SU-DHL-6 (cell line): Measurements from ENCODE around the gene VAPA.

Experiments used
- H2AFZ ChIP-seq: fragments of 200-600 bp; sonication (generic); 2 replicates; pipeline ENCODE4 v1.6.1; 2014; ENCODE audit warnings: low read depth, mild to moderate bottlenecking, moderate library complexity, mixed read lengths, antibody characterized with exemption, low read length; ENCODE audit not compliant: severe bottlenecking
- H3F3A ChIP-seq: fragments of 200-600 bp; shearing (Covaris generic); 2 replicates; pipeline ENCODE4 v1.6.0; 2016; ENCODE audit warnings: antibody characterized with exemption, mild to moderate bottlenecking; ENCODE audit not compliant: insufficient read depth
- H3K27ac ChIP-seq: fragments of 200-600 bp; sonication (generic); 2 replicates; pipeline ENCODE4 v1.5.1; 2016; ENCODE audit warnings: low read depth, mild to moderate bottlenecking, low read length, moderate library complexity, mixed read lengths
- H3K27me3 ChIP-seq: fragments of 200-600 bp; sonication (generic), shearing (Covaris generic); 2 replicates; pipeline ENCODE4 v1.6.0; 2014; ENCODE audit warnings: mild to moderate bottlenecking, low read length
- H3K36me3 ChIP-seq: fragments of 200-600 bp; sonication (generic); 2 replicates; pipeline ENCODE4 v1.6.1; 2014; ENCODE audit warnings: mild to moderate bottlenecking, low read length, mixed read lengths
- H3K4me2 ChIP-seq: fragments of 300-600, 200-600 bp; shearing (Covaris generic), sonication (generic); 2 replicates; pipeline ENCODE4 v1.6.0; 2014; ENCODE audit warnings: low read length, low read depth, mild to moderate bottlenecking; ENCODE audit not compliant: poor library complexity, severe bottlenecking
- H3K4me3 ChIP-seq: fragments of 200-600 bp; sonication (generic); 2 replicates; pipeline ENCODE4 v1.5.1; 2014; ENCODE audit warnings: antibody characterized with exemption, low read length, mild to moderate bottlenecking, mixed read lengths; ENCODE audit not compliant: insufficient read depth, poor library complexity, severe bottlenecking
- H3K79me2 ChIP-seq: fragments of 200-600 bp; sonication (generic); 2 replicates; pipeline ENCODE4 v1.6.1; 2014; ENCODE audit warnings: mild to moderate bottlenecking, low read length, moderate library complexity; ENCODE audit not compliant: insufficient read depth
- H3K9ac ChIP-seq: fragments of 200-600 bp; sonication (generic); 2 replicates; pipeline ENCODE4 v1.7.0; 2014; ENCODE audit warnings: mild to moderate bottlenecking, low read length
- H3K9me2 ChIP-seq: fragments of 200-600 bp; sonication (generic); replicated peaks from 2 replicates; pipeline ENCODE4 v1.6.1; 2014; ENCODE audit warnings: low read length; ENCODE audit not compliant: insufficient read depth
- H3K9me3 ChIP-seq: fragments of 200-600 bp; sonication (generic); 2 replicates; pipeline ENCODE4 v1.6.1; 2014; ENCODE audit warnings: low read length, mixed read lengths; ENCODE audit not compliant: insufficient read depth
- H4K20me1 ChIP-seq: fragments of 200-600 bp; sonication (generic); 2 replicates; pipeline ENCODE4 v1.6.1; 2014; ENCODE audit warnings: low read depth, mild to moderate bottlenecking, antibody characterized with exemption, low read length, moderate library complexity, mixed read lengths
- CTCF ChIP-seq: fragments of 200-600 bp; sonication (generic); IDR thresholded peaks from one replicate; pipeline ENCODE4 v1.5.1; 2017; ENCODE audit warnings: antibody characterized with exemption, mild to moderate bottlenecking, low read length, moderate library complexity; ENCODE audit not compliant: insufficient read depth, poor library complexity, severe bottlenecking
- EZH2phosphoT487 ChIP-seq: fragments of 200-600 bp; sonication (generic), shearing (Covaris generic); conservative IDR thresholded peaks from 2 replicates; pipeline ENCODE4 v1.6.1; 2018; ENCODE audit warnings: mild to moderate bottlenecking, antibody characterized with exemption, low read length, moderate library complexity, mixed read lengths

Gene VAPA

GRCh38 chr18:9982711-9983110 lies 68.9 kb downstream of the VAPA start:
- H3K27me3 ChIP-seq = no peaks in the 10 kb centered on the region
- H3K4me3 ChIP-seq = no peak overlapping the region
- TF ChIP-seq EZH2phosphoT487 (no peak), CTCF (no peak)
- no peaks in the 10 kb centered on the region for H3K9me3 ChIP-seq
- H4K20me1 ChIP-seq = no peaks in the 10 kb centered on the region
- H3F3A ChIP-seq = no peaks in the 10 kb centered on the region
- H3K9ac ChIP-seq = no peak overlapping the region
- H3K36me3 ChIP-seq = no peaks in the 10 kb centered on the region
- H3K4me2 ChIP-seq = no peak overlapping the region
- no peaks in the 10 kb centered on the region for H3K9me2 ChIP-seq
- no peaks in the 10 kb centered on the region for H3K79me2 ChIP-seq
- no peak overlapping the region for H3K27ac ChIP-seq
- H2AFZ ChIP-seq = no peak overlapping the region

GRCh38 chr18:9984080-9984479 lies 70.3 kb downstream of the VAPA start:
- Histone ChIP-seq H3F3A (no peaks in the 10 kb centered on the region), H3K9ac (no peak overlapping the region), H3K4me3 (no peak overlapping the region), H3K27ac (no peak overlapping the region), H3K9me3 (no peaks in the 10 kb centered on the region), H3K4me2 (no peak overlapping the region), H2AFZ (no peak overlapping the region), H3K79me2 (no peaks in the 10 kb centered on the region), H3K27me3 (no peaks in the 10 kb centered on the region), H4K20me1 (no peaks in the 10 kb centered on the region), H3K9me2 (no peaks in the 10 kb centered on the region), H3K36me3 (no peaks in the 10 kb centered on the region)
- TF ChIP-seq EZH2phosphoT487 (no peak), CTCF (no peak)

GRCh38 chr18:9985641-9986040 lies 71.8 kb downstream of the VAPA start:
- H3K27me3 ChIP-seq = no peaks in the 10 kb centered on the region
- H3K9ac ChIP-seq = no peak overlapping the region
- no peaks in the 10 kb centered on the region for H3F3A ChIP-seq
- TF ChIP-seq CTCF = no peak
- TF ChIP-seq EZH2phosphoT487 = no peak
- H3K4me3 ChIP-seq = no peak overlapping the region
- H3K9me3 ChIP-seq = no peaks in the 10 kb centered on the region
- H2AFZ ChIP-seq = no peak overlapping the region
- no peaks in the 10 kb centered on the region for H4K20me1 ChIP-seq
- H3K27ac ChIP-seq = no peak overlapping the region
- H3K79me2 ChIP-seq = no peaks in the 10 kb centered on the region
- H3K36me3 ChIP-seq = no peaks in the 10 kb centered on the region
- no peak overlapping the region for H3K4me2 ChIP-seq
- no peaks in the 10 kb centered on the region for H3K9me2 ChIP-seq
